GM19372 (cell line): ENCODE results near the gene MGAT5B.
"Not testable (repeated sequence)": the region's sequence is repeated elsewhere in the genome, so short reads cannot be mapped to it uniquely, and the experiment has no call there.

Experiments used
- ATAC-seq: cut with Tn5 transposase; IDR thresholded peaks from one replicate; pipeline ENCODE4 v1.9.1; 2021; ENCODE audit warnings: mild to moderate bottlenecking, low read depth, moderate library complexity; ENCODE audit not compliant: unreplicated experiment

MGAT5B gene, protein sequence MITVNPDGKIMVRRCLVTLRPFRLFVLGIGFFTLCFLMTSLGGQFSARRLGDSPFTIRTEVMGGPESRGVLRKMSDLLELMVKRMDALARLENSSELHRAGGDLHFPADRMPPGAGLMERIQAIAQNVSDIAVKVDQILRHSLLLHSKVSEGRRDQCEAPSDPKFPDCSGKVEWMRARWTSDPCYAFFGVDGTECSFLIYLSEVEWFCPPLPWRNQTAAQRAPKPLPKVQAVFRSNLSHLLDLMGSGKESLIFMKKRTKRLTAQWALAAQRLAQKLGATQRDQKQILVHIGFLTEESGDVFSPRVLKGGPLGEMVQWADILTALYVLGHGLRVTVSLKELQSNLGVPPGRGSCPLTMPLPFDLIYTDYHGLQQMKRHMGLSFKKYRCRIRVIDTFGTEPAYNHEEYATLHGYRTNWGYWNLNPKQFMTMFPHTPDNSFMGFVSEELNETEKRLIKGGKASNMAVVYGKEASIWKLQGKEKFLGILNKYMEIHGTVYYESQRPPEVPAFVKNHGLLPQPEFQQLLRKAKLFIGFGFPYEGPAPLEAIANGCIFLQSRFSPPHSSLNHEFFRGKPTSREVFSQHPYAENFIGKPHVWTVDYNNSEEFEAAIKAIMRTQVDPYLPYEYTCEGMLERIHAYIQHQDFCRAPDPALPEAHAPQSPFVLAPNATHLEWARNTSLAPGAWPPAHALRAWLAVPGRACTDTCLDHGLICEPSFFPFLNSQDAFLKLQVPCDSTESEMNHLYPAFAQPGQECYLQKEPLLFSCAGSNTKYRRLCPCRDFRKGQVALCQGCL

DNA sequence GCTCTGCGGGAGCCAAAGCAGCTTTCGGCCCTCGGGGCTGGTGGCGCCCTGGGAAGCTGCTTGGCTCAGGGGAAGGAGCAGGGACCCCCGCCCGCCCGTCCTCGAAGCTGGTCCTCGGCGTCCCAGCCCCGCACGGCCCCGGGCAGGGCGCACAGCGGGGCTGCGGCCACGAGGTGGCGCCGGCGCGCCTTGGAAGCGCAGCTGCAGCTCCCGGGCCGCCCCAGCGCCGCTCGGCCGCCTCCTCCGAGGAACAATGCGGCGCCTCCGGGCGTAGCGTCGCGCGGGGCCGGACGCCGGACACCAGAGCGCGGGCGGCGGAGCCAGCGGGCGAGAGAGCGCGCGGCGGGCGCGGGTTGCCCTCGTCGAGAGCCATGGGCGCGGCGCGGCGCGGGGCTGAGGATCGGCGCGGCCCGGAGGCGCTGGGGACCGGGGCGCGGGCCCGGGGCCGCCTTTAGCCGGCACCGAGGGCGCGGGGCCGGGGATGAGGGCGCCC is at the start of gene MGAT5B:
MGAT5B (plus strand) TSS at position 229 of the 493 bp plus-strand sequence. CDS start 626 bp downstream, outside the sequence.
- ATAC-seq = peak; percentile 79

DNA sequence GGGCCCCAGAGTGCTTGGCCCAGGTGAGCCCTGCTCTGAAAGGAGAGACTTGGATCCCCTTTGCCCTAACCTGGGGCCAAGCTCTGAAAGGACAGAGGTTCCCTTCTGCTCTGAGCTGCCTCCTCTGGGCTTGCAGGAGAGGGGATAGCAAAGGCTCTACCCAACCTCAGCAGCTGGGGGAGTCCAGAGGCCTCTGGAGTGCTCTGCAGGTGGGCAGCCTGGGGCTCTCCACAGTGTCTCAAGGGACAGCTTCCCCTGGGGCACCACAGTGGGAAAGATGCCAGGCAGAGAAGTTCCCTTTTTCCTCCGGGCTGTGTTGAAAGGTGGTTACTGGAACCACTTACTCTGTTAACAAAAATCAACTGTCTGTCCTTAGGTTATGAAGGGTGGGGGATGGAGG is 48.2 kb upstream of the MGAT5B start:
- ATAC-seq = no peak

DNA sequence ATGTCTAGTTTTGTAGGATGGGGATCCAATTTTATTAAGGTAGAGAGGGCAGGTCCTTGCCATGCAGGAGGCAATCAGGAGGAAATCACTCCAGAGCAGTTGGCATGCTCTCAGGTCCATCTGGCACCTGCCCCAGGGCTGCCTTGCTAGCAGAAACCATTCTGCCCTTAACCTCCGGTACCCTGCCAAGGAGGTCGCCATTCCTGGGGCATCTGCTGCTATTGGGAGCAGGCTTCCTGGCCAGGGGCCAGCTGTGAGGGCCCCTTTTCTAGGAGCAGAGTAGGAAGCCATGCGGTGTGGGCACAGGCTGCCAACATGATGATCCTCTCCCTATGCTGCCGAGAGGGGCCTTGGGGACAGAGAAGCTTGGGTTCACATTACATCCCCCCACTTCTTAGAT is 47.6 kb upstream of the MGAT5B start:
- ATAC-seq = no peak

DNA sequence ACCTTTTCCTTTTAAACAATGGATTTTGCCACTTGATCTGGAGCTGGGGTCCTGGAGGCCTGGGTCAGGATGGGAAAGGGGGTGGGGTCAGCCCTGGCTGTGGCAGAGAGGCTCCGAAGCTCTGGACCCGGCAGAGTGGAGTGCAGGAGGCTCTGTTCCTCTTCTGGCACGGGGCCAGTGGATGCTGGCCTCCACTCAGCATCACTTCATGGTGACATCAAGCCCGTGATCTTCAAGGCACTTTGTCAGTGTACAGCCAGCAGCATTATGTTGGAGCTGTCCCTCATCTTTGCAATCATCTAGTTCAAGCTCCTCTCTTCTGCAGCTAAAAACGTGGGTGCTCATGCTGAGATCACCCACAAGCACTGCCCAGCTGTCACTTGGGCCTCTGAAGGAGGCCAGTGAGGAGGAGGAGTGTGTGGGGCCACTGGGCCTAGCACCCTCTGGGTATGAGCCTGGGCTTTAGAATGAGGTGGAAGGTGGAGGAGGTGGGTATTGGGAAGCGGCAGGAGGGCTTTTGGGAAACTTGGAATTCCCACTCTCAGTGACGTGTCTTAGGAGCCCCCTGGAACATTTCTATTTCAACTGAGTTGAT is 45.9 kb upstream of the MGAT5B start:
- no peak for ATAC-seq

DNA sequence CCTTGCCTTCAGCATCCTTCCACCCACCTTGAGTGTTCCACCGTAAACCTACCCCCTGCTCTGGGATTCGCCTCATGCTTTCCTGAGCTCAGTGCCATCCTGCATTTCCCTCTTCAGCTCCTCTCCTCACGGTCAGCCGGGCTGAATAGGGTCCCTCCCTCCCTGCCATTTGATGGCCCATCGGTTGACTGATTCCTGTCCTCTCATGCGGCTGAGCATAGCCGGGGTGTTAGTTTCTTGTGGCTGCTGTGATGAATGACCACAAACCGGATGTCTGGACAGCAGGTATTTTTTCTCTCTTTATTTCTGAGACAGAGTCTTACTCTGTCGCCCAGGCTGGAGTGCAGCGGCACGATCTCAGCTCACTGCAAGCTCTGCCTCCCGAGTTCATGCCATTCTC is 44.1 kb upstream of the MGAT5B start:
- no peak for ATAC-seq

DNA sequence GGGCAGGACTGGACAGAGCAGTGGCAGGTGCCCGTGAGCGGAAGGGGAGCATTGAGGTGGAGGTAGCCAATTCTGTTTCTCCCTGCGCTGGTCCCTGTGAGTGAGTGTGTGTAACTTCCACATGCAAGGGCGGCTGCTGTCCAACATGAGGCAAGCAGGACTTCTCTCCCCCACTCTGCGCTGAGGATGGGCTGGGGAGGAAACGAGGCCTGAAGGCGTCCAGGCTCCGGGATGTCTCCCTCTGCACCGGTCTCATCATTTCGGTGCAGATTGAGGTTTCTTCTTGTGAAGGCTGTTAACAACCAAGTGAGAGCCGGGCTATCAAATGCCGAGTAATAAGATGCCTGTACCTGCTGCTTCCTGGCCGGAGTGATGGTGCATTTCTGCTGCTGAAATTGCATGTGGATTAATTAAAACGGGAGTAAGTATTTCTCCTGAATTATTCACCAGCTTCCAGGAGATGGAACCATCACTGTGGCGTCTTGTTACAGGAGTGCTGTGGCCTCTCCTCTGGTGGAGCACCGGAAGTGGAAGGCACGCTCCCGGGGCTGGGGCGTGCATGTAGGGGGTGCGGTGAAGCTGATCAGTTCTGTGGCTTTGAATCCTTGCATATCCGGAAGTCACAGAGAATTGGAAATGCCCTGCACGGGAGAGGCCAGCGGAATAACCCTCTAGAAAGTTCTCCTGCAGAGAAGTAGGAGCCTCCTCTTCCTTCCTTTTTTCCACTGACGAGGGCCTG is 41.7 kb upstream of the MGAT5B start:
- ATAC-seq = no peak

DNA sequence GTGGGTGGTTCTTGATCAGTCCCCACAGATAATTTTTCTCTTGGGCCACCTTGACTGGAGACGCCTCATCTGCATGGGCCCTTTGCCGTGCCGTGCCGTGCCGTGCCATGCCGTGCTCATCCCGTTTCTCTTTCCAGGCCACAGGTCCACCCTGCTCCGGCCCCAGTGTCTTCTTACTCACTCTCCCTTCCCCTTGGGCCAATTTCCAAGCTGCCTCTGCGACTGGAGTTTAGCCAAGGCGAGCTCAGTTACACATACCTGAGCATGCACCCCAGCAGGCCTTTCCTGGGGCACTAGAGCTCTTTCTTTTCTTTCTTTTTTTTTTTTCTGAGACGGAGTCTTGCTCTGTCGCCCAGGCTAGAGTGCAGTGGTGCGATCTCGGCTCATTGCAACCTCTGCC is 40.5 kb upstream of the MGAT5B start:
- ATAC-seq = no peak

DNA sequence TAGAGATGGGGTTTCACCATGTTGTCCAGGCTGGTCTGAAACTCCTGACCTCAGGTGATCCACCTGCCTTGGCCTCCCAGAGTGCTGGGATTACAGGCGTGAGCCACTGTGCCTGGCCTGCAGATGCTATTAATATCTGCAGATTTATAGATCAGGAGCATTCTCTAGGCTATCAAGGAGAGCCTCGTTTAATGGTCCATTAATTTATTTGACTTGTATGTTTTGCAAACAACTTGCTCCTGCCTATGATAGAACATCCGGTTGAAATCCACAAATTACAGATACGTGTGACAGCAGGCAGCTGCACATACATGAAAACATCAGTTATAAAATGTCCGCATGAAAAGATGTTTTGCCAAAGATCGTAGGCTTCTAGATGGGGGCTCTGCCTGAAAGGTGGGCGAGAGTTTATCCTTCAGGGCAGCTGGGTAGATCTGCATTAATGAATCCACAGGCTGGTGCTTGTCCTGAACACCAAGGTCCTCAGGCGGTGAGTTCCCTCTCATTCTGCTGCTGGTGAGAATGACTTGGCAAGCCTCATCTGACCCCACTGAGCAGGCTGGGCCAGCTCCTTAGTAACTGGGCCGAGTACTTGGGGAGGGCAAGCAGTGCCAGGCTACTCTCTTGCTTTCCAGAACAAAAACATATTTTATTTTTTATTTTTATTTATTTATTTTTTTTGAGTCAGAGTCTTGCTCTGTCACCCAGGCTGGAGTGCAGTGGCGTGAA is 37.1 kb upstream of the MGAT5B start:
- ATAC-seq = no peak

DNA sequence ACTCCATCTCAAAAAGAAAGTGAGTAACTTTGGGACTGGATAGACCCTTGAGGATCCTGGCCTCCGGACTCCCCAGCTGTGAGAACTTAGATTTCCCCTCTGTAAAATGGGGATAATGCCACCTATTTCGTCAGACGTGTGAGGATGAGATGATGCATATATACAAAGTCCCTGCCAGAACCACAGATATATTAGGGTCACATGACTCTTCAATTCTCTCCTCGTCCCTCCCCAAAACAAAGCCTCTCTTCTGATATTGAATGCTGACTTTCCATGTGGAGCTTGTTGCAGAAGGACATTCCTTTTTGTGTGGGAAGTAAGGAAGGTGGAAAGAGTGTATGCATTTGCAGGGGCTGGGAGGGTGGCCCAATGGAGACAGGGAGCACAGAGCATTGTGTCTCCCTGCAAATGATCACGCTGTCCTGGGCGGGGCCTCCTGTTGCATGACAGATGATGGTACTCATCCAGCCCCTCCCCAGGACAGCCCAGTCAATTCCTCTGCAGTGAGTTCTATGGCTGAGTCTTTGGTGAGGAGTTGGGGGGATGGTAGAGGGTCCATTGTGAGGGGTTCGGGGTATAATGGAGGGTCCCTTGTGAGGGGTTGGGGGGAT is 35.1 kb upstream of the MGAT5B start:
- no peak for ATAC-seq

DNA sequence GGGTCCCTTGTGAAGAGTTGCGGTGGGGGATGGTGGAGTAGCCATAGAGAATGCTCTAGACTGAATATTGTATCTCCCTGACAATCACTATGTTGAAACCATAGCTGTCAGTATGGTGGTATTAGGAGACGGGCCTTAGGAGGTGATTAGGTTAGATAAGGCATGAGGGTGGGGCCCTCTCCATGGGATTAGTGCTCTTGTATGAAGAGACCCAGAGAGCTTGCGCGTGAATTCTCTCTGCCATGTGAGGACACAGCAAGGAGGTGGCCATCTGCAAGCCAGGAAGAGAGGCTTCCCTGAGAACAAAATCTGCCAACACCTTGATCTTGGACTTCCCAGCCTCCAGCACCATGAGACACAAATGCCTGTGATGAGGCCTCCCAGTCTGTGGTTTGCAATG is 34.5 kb upstream of the MGAT5B start:
- no peak for ATAC-seq

DNA sequence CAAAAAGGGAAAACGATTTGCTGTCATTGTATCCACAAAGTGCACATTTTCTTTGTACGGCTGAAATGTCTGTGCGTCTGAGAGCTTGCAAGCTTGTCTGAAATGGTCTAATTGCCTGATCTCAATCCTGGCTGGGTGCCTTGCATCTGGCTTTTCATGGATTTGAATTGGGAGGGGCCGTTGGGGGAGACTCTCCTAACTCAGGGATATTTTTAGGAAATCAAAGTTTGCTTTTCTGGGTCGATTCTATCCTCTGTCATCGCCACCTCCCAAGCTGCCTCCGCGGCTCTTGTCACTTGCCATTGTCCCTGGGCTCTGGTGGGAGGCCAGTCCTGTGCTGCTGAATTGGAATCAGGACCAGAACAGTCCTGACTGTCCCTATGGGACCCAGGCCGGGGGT is 33.3 kb upstream of the MGAT5B start:
- ATAC-seq = no peak

DNA sequence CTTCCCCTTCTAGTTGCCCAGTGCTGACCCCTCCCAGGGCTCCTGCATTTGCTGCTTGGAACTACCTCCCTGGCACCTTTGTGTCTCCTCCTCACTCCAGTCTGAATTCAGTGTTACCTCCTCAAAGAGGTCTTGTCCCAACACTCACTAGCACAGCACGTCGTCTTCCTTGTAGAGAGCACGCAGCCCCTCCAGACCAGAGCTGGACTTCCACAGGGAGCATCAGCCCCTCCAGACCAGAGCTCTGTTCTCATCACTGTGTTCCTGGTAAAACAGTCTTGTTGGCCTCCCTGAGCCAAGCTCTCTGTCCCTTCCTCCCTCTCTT is 27.8 kb upstream of the MGAT5B start:
- no peak for ATAC-seq

DNA sequence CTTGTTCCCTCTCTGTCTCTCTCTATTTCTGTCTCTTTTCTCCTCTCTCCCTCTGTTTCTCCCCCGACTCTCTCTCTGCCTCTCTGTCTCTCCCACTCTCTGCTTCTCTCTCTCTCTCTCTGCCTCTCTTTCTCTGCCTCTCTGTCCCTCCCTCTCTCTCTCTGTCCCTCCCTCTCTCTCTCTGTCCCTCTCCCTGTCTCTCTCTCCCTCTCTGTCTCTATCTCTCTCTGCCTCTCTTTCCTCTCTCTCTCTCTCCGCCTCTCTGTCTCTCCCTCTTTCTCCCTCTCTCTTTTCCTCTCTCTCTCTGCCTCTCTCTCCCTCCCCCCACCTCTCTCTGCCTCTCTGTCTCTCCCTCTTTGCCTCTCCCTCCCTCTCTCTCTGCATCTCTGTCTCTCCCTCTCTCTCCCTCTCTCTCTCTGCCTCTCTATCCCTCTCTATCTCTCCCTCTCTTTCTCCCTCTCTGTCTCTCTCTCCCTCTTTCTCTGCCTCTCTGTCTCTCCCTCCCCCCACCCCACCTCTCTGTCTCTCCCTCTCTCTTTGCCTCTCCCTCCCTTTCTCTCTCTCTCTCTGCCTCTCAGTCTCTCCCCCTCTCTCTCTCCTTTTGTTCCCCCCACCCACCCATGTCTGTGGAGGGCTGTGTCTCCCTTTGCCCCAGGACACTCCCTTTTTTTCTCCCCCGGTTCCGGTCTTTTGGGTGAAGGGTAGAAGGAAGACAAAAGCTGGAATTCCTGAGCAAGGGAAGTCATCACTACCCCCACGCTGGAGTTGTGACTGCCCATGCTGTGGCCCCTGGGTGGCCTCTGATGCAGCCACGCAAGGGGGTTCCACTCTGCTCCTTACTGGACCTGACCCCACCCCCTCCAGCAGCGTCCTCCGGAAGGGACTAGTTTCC is 27.1 kb upstream of the MGAT5B start:
- ATAC-seq = no peak

DNA sequence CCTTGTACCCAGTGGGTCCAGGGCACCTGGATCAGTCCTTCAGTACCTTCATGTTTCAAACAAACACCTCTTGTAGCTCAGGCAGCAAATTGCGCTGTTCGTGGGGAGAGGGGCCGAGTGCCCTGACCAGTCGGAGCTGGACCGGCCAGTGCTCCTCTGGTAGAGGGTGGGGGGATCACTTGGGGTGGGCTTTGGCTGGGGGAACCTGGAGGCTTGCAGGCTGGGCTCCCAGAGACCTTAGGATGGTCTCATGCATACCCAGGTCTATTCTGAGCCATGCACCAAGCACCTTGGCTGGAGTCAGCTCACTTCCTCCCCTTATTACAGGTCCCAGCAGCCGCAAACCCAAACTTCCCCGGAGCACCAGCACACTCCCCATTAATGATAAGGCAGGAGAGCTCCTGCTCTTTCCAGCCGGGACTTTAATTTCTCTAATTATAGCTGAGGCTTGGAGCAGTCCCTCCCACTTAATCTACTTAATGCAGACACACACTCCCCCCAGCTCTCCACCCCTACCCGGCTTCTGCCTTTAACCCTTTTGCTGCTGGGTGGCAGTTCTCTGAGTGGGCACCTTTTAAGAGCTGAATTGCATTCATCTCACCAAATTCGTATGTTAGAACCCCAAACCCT is 26.3 kb upstream of the MGAT5B start:
- ATAC-seq = no peak

DNA sequence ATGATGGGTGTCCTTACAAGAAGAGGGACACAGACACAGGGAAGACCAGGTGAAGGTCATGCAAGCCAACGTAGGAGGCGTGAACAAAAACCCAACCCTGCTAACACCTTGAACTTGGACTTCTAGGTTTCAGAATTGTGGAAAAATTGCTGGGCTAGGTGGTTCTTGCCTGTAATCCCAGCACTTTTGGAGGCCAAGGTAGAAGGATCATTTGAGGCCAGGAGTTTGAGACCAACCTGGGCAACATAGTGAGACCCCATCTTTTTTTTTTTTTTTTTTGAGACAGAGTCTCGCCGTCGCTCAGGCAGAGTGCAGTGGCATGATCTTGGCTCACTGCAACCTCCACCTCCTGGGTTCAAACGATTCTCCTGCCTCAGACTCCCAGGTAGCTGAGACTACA is 25.1 kb upstream of the MGAT5B start:
- ATAC-seq = not testable (repeated sequence)

DNA sequence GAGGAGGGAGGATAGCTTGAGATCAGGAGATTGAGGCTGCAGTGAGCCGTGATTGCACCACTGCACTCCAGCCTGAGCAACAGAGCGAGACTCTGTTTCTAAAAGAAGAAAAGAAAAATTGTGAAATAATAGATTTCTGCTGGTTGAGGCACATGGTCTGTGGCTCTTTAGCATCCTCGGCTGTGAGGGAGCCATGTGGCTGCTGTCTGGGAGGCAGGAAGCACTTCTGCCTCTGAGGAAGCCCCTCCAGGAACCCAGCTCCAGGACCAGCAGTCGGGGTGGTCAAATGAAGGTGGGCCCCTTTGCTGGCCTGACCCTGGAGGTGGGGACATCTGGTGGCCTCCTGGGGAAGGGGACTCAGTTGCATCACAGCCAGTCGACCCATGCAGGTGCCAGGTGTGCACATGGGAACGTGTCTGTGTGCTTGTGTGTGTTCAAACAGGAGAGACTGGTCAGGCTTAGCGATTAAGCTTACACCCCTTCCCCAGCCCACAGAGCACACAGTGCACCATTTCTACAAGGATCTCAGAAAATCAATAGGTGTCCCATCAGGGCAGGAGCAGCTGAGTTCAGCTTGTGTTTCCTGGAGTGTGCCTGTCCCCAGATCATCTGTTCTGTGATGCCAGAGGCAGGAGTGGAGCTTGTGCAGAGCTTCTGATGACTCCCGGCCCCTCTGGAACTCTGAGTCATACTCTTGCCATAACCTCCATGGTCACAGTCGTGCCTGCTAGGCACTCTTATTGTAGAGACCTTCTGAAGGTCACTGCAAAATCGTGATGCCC is 24.3 kb upstream of the MGAT5B start:
- no peak for ATAC-seq

DNA sequence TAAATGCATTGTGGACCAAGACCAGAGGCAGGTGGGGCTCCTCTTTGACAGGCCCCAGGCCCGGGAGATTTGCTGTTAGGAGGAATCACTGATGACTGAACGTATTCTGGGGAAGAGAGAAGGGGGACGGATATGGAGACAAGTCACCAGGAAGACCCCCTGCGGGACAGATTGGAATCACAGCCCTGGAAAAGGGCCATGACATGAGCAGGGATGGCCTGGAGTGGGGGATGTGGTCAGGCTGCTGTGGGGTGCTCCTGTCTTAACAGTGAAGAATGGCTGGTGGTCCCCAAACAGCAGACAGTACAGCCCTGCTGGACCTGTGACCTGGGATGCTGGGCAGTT is 23.7 kb upstream of the MGAT5B start:
- ATAC-seq = no peak

DNA sequence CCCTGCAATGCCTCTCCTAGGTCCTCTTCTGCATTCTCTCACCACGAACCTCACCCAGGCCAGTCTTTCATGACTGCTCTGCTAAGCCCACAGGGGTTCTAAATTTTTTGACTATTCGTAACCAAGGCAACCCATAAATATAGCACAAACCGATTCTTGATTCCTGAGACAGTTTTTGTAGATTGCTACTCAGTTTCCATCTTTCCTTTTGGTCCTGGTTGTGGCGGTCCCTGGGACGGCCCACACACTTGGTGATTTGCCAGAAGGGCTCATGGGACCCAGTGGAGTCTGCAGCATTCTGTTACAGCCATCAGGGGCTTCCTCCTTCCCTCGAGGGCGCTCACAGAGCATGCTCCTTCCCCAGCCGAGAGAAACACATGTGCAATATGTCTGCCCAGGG is 23.4 kb upstream of the MGAT5B start:
- ATAC-seq = no peak
